GM15510 (cell line): ENCODE measurements around the gene TOLLIP.

ENCODE experiments used
- POLR2A ChIP-seq: IDR thresholded peaks from 3 replicates; pipeline ENCODE4 v1.6.1; 2011; ENCODE audit warnings: borderline replicate concordance; ENCODE audit not compliant: insufficient read length; ENCODE audit errors: extremely low read depth

TOLLIP gene

GRCh38 chr11:1230121-1230455, 79.3 kb downstream of the TOLLIP start:
- no peak for TF ChIP-seq POLR2A

GRCh38 chr11:1229471-1230120, 79.8 kb downstream of the TOLLIP start:
- no peak for TF ChIP-seq POLR2A

DNA sequence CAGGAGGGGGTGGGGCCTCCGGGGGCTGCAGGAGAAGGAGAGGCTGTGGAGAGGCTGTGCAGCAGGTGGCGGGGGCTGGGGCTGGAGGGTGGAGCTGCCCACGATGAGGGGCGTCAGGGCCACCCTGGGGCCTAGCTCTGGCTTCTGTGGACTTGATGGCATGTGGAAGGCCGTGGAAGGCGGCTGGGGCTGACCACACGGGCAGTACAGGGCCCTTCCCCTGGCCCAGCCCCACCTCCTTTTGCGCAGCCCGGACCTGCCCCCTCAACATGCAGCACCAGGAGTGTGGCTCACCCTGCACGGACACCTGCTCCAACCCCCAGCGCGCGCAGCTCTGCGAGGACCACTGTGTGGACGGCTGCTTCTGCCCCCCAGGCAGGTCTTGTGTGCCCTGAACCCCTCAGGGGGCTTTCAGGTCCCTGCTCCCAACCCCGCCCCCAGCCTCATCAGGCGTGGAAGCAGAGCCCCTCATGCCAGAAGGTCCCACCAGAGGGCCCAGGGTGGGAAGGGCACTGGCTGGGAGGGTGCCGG, 80.4 kb downstream of the TOLLIP start:
- TF ChIP-seq POLR2A = no peak

DNA sequence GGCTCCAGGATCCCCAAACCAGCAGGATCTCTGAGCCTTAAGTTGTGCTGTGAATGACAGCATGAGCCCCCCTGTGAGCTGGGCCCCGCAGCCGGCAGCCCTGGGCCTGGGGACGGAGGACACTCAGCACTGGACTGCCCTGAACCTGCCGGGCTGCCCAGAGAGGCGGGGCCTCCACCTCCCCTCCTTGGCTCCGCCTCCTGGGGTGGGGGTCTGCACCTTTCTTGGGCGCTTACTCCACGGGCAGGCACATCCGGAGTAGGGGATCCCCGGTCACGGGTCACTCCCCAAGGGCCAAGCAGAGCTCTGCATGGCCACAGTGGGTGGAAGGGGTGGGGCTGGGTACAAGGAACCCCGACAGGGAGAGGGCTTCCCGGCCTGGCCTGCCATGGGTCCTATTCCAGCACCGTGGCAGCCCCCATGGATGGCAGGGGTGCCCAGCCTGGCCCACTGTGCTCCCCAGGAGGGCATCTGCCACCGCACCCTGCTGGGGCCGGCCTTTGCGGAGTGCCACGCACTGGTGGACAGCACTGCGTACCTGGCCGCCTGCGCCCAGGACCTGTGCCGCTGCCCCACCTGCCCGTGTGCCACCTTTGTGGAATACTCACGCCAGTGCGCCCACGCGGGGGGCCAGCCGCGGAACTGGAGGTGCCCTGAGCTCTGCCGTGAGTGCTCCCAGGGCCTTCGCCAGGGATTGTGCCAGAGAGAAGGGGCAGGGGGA, 81.2 kb downstream of the TOLLIP start:
- no peak for TF ChIP-seq POLR2A

DNA sequence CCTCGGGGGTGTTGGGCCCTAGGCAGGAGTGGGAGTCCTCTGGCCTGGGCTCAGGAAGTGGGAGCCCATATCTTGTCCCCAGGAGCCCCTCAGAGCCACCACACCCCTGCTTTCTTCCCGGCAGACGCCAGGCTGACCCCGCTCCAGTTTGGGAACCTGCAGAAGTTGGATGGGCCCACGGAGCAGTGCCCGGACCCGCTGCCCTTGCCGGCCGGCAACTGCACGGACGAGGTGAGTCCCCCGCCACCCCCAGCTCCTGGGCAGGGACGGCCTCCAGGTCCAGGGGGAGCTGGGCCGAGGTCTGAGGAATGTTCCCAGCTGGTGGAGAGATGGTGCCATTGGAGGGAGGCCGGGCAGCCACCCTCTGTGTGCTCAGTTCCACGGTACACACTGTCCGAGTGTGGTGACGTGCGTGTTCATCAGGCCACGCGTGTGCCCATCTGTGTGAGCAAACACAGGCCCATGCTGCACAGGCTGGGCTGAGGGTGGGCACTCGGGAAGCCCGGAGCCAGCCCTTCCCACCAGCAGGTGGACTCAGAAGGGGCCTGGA, 81.8 kb downstream of the TOLLIP start:
- no peak for TF ChIP-seq POLR2A

DNA sequence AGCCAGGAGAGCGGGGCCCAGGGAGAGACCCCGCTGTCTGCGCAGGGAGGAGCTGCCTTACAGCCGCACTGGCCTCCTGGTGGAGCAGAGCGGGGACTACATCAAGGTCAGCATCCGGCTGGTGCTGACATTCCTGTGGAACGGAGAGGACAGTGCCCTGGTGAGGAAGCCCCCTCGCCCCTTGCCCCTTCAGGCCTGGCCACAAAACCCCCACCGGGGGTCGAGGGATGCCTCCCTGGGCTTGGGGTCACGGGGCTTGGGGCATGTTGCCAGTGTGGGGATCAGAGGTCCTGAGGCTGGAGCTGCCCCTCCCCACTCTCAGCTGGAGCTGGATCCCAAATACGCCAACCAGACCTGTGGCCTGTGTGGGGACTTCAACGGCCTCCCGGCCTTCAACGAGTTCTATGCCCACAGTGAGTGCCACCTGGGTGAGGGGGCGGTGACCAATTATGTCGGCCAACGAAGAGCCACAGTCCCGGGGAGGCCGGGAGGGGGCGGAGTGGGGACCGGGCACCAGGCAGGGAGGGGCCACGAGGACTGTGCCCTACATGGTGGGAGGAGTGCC, 82.4 kb downstream of the TOLLIP start:
- TF ChIP-seq POLR2A = no peak

DNA sequence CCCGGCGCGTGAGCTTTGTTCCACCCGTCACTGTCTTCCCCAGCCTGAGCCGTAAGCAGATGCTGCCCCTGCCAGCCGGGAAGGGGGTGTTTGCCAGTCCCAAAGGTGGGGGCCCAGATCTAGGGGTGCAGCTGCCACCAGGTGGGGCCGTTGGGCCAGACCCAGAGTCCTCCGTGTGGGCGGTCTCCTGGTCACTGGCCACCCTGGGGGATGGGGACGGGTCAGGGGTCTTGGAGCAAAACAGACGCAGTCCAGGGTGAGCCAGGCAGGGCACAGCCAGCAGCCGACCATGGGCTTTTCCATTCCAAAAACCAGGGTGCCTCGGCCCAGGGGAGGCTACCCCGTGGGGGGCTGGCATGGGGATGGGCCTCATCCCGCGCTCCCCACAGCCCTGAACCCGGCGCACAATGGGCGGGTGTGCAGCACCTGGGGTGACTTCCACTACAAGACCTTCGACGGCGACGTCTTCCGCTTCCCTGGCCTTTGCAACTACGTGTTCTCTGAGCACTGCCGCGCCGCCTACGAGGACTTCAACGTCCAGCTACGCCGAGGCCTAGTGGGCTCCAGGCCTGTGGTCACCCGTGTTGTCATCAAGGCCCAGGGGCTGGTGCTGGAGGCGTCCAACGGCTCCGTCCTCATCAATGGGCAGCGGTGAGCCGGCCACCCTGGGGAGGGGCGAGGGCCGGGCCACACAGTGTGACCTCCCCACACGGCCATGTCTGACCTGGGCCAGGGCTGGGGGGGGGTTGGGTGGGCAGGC, 83.0 kb downstream of the TOLLIP start:
- no peak for TF ChIP-seq POLR2A

- no peak for TF ChIP-seq POLR2A
These were observed 83.8 kb downstream of the TOLLIP start for GRCh38 chr11:1225386-1226225.

DNA sequence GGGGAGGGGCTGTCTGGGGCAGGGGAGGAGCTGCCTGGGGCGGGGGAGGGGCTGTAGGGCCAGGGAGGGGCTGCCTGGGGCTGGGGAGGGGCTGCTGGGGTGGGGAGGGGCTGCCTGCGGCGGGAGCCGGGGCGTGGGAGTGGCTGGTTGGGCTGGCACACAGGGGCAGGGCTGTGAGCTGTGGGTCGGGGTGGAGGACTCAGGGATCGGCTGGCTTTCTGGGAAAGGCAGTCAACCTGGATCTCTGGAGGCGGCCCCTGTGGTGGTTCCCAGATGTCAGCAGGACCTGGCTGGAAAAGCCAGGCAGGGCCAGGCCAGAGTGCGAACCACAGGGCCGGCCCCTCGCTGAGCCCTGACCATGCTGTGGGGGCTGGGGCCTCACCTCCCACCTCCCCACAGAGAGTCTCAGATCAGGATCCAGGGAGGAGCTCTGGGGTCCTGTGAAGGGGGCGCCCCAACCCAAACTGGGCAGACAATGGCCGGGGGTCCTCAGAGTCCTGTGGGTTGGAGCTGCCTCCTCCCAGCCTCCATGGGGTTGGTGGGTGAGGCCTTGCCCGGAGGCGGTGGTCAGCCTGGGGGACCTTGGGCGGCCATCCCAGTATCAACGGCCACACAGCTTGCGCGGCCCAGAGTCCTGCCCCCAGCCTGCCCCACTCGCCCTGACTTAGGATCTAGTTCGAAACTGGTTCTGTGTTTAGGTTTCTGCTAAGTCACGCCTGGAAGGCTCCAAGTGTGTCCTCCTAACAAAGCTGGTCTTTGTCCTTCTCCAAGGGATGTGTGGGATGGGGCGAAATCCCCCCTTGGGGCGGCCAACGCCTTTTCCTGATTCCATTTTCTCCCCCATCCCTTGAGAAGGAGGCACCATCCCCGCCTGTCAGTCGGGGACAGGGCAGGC, 84.7 kb downstream of the TOLLIP start:
- no peak for TF ChIP-seq POLR2A
